GM12875 (cell line): ENCODE measurements around the gene ANKMY1.

ENCODE experiments used
- H3K4me3 ChIP-seq: one replicate; pipeline ENCODE4 v1.5.1; 2011; ENCODE audit warnings: low read depth, low read length, control low read depth
- TF ChIP-seq, protein P1 (sequence below): IDR thresholded peaks from 2 replicates; pipeline ENCODE4 v1.5.1; 2011; ENCODE audit warnings: low read depth, mild to moderate bottlenecking, control low read depth, inconsistent platforms, low read length, moderate library complexity, borderline replicate concordance; ENCODE audit not compliant: insufficient read depth

Gene ANKMY1

DNA sequence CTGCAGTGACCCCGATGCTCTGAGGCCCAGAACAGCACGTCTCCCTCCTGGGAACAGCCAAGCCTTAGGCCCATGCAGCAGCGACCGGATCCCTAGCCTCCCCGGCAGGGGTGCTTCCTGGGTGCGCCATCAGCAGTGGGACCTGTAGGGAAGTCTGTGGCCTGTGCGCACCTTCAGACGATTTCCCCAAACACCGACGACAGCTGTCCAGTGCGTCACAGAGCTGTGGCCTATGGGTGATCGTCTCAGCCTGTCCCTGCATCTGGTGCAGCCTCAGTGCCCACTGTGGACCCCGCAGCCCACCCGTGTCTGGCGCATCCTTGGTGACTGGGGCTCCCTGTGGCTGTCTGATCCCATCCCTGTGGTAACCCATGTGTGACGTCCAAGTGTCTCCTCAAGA, 113.3 kb downstream of the ANKMY1 start:
- TF ChIP-seq, protein P1, sequence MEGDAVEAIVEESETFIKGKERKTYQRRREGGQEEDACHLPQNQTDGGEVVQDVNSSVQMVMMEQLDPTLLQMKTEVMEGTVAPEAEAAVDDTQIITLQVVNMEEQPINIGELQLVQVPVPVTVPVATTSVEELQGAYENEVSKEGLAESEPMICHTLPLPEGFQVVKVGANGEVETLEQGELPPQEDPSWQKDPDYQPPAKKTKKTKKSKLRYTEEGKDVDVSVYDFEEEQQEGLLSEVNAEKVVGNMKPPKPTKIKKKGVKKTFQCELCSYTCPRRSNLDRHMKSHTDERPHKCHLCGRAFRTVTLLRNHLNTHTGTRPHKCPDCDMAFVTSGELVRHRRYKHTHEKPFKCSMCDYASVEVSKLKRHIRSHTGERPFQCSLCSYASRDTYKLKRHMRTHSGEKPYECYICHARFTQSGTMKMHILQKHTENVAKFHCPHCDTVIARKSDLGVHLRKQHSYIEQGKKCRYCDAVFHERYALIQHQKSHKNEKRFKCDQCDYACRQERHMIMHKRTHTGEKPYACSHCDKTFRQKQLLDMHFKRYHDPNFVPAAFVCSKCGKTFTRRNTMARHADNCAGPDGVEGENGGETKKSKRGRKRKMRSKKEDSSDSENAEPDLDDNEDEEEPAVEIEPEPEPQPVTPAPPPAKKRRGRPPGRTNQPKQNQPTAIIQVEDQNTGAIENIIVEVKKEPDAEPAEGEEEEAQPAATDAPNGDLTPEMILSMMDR: no peak
- H3K4me3 ChIP-seq: no peak overlapping the region

DNA sequence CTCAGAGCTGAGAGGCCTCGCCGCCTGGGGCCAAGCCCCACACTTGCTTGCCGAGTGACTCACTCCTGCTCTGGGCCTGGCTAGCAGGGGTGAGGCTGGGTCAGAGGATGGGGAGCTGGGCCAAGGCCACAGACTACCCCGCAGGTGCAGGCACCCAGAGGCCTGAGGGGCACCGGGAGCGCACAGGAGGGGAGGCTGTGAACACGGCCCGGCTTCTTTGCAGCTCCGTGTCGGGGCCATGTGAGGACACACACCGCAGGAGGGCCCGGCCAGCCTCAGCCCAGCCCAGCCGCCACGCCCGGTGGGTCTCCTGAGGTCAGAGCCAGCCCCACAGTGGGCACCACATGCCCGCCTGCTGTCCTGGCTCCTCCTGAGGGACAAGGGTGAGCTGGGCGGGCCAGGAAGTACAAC, 113.9 kb downstream of the ANKMY1 start:
- H3K4me3 ChIP-seq: no peak overlapping the region
- TF ChIP-seq, protein P1: no peak

DNA sequence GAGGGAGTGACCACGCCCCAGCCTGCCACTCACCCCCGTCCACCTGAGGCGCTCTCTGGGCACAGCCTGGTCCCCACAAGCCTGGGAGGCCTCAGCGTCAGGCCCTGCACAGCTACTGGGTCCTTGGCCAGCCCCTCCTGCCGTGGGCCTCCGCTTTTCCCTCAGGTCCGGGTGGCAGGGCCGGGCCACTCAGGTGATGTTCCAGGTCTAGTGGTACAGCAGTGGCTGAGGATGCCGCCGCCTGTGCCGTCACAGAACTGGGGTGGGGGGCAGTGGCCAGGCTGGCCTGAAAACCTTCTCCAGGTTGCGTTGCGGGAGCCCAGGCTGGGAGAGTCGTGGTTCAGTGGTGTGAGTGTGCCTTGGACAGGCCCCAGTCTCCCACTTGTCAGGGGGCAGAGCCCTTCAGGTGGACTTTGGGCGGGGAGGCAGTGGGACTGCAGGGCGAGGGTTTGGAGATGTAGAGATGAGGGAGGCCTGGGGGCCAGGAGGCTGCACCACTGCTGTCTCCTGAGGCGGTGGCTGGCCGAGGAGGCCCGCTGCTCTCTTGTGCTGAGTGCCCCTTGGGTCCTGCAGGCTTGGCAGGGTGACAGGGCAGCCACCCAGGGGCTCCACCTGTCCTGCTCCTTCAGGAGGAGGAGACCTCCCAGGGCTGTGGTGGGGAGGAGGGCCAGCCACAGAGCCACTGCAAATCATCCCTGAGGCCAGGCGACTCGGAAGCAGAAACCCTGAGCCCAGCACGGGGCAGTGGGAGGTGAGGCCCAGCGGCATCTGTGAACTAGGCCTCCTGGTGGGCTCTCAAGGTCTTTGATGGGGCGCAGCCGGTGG, 114.7 kb downstream of the ANKMY1 start:
- H3K4me3 ChIP-seq: no peak overlapping the region
- TF ChIP-seq, protein P1: no peak

DNA sequence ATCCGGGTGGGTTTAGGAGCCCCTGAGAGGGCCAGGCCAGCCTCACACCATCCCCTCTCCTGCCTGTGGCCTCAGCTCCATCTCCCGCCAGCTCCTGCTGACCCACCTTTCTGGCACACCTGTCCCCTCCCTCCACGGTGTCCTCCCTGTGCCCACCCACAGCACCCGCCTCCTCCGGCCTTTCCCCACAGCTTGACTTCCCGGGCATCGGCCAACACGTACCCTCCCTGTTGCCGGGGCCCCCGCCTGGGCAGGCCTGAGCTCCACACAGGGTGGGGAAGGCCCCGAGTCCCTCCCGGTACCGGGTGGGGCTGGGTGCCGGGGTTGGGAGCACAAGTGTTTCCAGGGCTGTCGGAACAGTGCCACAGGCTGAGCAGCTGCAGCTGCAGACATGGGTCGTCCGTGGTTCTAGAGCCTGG, 115.8 kb downstream of the ANKMY1 start:
- no peak overlapping the region for H3K4me3 ChIP-seq
- TF ChIP-seq, protein P1: no peak

DNA sequence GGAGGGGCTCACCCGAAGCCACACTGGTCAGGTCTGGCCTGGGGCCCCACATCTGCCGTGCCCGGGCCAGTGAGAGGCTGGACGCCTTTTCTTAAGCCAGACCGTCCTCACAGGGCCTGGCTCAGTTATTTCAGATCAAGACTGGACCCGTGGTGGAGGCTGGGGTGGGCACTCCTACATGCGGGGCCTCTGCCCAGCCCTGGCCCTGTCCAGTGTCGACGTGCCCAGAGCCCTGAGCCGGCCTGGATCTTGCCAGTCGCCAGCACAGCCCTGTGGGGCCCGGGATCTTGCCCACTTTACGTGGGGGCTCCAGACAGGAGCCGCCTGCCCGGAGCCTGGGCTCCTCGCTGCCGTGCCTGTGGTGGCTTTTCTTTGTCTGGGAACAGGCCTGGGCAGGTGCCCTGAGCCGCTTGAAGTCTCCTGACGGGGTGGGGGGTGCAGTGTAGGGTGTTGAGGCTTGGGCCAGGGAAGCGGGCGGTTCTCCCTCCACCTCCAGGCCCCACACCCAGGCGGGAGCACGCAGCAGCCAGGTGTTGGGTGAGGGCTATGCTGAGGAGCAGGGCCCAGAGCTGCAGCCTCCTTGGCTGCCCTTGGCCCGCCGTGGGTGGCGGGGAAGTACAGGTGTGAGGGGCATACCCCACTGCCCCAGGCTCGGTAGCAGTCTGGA, 116.3 kb downstream of the ANKMY1 start:
- TF ChIP-seq, protein P1: no peak

DNA sequence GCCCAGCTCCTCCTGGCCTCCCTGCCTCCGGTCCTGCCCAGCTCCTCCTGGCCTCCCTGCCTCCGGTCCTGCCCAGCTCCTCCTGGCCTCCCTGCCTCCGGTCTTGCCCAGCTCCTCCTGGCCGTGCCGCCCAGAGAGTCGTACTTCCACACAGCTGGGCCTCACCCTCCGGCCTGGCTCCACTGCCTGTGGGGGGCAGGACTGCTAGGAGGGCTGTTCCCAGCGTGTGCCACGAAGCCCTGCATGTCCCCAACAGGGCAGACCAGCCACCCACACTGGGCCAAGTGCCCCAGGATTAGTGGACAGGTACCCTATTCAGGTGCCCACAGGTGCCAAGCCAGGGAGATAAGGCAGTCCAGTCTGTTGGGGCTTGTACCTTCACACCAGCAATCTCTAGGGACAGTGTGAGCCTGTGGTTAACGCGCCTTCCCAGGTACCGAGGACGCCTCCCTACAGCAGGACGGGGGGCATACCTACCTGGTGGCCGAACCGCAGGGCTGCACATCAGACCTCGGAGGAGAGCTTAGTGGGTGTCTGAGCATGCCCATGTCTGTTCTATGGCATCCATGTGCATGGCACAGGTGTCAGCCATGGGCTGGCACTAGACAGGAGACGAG, 117.0 kb downstream of the ANKMY1 start:
- TF ChIP-seq, protein P1: no peak
- no peak overlapping the region for H3K4me3 ChIP-seq

More for the DNA sequence above, 116.3 kb downstream of the ANKMY1 start:
- H3K4me3 ChIP-seq: no peak overlapping the region

DNA sequence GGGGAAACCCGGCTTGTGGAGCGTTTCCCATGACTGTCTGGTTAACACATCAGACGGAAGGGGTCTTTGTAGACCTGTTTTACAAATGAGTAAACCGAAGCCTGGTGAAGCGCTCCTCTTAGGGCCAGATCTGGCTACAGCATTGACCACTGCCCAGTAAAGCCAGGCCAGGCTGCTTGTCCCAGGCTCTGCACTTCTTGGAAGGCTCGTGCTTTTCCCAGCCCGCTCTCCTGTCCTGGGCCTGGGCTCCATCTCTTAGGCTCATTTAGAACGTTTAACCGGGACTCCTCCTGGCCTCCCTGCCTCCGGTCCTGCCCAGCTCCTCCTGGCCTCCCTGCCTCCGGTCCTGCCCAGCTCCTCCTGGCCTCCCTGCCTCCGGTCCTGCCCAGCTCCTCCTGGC, 117.5 kb downstream of the ANKMY1 start:
- TF ChIP-seq, protein P1: no peak
- no peak overlapping the region for H3K4me3 ChIP-seq
